Fibroblast of mammary gland (primary cell): ENCODE results near the gene RTBDN.

Source experiments
- DNase-seq: peaks from one replicate; pipeline ENCODE4 v3.0.0-alpha.2; 2010; ENCODE audit warnings: low read depth
- H3K4me3 ChIP-seq: 2 replicates; pipeline ENCODE4 v1.5.1; 2011; ENCODE audit warnings: low read depth, mild to moderate bottlenecking, low read length, moderate library complexity; ENCODE audit not compliant: control insufficient read depth
- CTCF ChIP-seq: conservative IDR thresholded peaks from 2 replicates; pipeline ENCODE4 v1.5.1; 2011; ENCODE audit warnings: low read depth, low read length, inconsistent platforms; ENCODE audit not compliant: control insufficient read depth, insufficient read depth

The RTBDN gene

GRCh38 chr19:12783291-12783848, 51.0 kb downstream of the RTBDN start:
- no peak for TF ChIP-seq CTCF
- no peak for DNase-seq
- H3K4me3 ChIP-seq = no peak overlapping the region

GRCh38 chr19:12782424-12783290, 51.7 kb downstream of the RTBDN start:
- no peak for TF ChIP-seq CTCF
- H3K4me3 ChIP-seq = peak overlapping the region; percentile 48
- peak; percentile 82 for DNase-seq

DNA sequence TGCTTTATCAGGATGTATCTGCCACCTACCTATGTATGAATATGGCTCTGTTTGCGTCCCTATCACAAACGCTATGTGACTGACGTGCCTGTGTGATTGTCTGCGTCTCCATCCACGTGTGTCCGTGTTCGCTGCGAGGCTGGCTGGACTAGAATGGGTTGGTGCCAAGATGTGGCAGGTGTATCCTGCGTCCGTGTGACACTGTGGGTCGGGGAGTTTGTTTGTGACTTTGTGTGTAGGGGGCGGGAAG, 52.3 kb downstream of the RTBDN start:
- TF ChIP-seq CTCF = no peak
- H3K4me3 ChIP-seq = peak overlapping the region; percentile 37
- DNase-seq = no peak

DNA sequence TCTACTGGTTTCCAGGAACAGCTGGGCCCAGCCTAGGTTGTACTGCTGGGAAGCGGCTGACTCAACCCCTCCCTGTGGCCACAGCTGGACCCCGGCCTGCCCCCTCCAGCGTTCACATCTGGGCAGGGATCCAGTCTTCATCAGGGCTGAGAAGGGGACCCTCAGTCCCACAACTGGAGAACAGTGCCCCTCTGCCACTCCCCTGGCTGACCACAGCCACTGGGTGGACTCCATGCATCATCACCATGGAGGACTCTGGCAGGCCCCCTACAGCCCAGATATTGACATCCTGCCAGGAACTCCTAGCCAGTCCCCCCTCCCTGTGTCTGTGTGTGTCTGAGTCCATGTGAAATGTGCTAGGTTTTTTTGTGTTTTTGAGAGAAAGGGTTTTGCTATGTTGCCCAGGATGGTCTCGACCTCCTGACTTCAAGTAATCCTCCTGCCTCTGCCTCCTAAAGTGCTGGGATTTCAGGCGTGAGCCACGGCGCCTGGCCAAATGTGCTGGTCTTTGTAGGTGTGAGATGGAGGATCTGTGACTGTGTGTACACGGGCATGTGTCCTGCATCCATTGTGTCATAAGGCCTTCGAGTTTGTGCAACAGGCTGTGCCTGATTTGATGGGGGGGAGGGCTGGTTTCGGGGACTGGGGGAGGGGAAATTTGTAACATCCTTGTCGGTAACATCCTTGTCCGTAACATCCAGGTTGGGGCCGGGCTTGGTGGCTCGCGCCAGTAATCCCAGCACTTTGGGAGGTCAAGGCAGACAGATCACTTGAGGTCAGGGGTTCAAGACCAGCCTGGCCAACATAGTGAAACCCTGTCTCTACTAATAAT, 55.0 kb downstream of the RTBDN start:
- H3K4me3 ChIP-seq = peak overlapping the region; percentile 71
- peak; percentile 93 for DNase-seq
- no peak for TF ChIP-seq CTCF

GRCh38 chr19:12778905-12779161, 55.5 kb downstream of the RTBDN start:
- H3K4me3 ChIP-seq = peak overlapping the region; percentile 71
- no peak for DNase-seq
- TF ChIP-seq CTCF = no peak

- peak overlapping the region; percentile 71 for H3K4me3 ChIP-seq
- DNase-seq = peak; percentile 76
These were observed 56.1 kb downstream of the RTBDN start for GRCh38 chr19:12778017-12778904.

More at GRCh38 chr19:12778017-12778904, 56.1 kb downstream of the RTBDN start:
- no peak for TF ChIP-seq CTCF
